ENCODE data around the gene VAV2.

VAV2 gene

DNA sequence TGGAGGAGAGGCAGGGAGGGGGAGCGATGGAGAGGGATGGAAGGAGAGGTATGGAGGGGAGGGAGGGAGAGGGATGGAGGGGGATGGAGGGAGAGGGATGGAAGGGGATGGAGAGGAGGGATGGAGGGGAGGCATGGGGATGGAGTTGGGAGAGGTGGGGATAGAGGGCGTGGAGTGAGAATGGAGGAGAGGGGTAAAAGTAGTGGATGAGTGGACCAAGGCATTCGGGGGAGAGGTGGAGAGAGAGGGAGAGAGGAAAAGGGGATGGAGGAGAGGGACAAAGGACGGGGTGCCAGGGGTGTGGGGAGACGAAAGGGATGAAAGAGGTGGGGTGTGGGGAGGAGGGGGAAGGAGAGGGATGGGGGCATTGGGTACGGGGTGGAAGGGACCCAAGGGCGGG lies 100.4 kb downstream of the VAV2 start:
- no peak for DNase-seq (ENCODE audit: low read depth in 2 of 2)

DNA sequence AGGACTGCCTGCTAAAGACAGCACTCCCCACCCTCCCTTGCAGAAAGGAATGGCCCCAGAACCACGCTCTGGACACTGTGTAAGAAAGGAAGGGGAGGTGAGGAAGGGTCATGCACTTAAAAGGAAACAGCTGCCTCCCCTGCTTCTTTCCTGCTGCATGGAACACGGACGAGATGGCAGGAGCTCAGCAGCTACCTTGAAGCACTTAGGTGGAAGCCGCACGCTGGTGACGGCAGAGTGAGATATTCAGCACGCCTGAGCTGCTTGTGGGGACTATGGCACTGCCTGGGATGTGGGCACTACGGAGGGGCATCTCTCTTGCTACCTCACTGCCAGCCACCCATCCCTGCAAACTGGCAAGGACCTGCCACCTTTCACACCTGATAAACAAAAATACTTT lies 101.5 kb downstream of the VAV2 start:
- DNase-seq (ENCODE audit: low read depth in 2 of 2): no peak

DNA sequence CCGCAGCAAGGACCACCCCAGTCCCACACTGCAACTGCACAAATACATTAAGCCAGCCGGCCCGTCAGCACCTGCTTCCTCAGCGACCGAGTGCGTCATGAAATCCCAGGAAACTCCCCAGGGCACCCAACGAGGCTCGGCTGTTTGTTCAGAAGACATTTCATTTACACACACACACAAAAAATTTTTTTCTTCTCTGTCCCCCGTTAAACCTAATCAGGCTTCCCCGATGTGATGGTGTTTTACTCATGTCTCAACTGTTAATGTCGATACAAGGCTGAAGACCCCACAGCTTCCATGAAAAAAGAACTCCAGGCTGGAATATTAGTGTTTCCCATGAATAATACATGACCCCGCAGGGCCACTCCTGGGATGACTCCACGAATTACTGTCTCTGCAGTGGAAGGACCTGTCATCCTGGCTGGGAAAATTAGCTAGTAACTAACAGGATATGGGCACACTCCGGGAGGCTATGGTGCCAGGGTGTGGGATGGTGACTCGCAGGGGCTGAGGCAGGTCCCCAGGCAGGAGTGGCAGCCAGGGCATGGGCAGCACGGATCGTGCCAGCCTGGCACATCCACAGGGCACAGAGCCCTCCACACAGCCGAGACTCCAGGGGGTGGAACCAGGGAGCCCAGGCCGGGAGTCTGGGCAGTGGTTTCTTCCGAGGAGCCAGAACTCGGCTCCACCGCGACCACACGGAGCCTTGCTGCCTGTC lies 102.4 kb downstream of the VAV2 start:
- no peak for DNase-seq (ENCODE audit: low read depth in 2 of 2)

DNA sequence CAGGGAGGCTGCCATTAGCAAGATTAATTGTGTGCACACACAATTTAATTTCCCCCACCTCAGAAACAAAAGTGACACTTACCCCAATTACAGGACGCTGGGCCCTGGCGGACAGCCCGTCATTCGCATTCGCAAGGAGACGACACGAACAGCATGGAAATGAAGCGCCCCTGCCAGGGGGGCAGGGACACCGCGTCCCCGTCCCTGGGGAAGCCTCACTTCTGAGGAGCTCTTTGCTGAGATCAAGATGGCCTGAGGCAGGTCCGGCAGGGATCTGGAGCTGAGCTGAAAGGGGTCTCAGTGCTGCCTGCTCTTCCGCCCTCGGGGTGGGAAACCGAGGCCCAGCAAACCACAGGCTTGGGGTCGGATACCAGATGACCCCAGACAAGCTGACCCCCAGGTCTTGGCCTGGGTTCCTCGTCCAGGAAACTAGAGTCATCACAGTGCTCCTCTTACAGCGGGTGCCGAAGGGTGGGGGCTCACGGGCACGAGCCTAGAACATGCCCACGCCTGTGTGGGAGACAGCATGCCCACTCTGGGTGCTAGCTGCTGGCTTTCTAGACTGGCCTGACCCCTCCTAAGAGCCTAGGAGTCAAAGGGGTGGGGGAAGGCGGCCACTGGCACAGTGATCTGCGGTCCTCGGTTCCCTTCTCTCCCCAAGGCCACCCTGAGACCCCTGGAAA lies 103.2 kb downstream of the VAV2 start:
- no peak for DNase-seq (ENCODE audit: low read depth in 2 of 2)

DNA sequence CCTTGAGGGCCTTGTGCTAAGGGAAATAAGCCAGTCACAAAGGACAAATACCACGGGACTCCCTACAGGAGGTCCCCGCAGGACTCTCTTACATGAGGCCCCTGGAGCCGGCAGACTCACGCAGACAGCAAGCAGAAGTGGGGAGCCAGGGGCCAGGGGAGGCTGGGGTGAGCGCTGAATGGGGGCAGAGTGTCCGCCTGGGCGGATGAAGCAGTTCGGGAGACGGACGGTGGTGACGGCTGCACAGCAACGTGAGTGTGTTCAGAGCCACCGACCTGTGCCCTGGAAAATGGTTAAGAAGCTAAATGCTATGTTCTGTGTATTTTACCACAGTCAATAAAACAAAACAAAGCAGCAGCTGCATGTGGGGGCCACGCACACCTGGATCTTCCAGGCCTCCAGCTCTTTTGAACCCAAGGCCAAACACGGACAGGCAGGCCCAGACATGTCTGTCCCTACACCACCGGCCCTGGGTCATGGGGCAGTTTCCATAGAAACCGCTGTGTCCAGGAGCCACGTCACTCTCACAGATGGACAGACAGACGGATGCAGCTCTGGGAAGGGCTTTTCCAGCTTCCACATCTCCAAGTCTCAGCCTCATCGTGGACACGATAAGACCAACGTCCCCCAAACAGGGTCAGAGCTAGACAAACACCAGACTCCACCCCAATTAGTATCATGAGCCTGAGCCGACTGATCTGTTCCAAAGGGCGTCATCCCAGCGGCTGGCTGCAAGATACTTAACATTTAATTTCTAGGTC lies 103.9 kb downstream of the VAV2 start:
- DNase-seq (ENCODE audit: low read depth in 2 of 2): no peak

DNA sequence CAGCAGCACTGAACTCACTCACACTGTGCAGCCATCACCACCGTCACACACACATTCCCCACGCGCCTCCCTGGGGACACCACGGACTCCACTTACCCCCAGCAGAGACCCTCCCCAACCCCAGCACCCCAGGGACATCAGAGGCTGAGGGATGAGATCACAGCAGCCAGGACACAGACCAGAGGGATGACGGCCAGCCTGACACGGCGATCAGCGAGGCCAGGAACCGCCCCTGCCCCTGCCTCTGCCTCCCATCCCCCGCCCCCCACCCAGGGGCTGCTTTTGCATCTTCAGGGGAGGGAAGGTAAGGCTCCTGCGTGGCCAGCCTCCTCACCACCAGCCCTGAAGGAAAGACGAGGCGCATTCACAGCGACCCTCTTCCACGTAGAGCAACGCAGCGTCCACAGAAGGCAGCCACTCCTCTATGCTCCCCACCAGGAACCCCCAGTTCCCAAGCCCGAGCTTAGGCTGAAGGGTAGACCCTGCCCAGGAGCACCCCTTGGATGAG lies 104.5 kb downstream of the VAV2 start:
- no peak for DNase-seq (ENCODE audit: low read depth in 2 of 2)

DNA sequence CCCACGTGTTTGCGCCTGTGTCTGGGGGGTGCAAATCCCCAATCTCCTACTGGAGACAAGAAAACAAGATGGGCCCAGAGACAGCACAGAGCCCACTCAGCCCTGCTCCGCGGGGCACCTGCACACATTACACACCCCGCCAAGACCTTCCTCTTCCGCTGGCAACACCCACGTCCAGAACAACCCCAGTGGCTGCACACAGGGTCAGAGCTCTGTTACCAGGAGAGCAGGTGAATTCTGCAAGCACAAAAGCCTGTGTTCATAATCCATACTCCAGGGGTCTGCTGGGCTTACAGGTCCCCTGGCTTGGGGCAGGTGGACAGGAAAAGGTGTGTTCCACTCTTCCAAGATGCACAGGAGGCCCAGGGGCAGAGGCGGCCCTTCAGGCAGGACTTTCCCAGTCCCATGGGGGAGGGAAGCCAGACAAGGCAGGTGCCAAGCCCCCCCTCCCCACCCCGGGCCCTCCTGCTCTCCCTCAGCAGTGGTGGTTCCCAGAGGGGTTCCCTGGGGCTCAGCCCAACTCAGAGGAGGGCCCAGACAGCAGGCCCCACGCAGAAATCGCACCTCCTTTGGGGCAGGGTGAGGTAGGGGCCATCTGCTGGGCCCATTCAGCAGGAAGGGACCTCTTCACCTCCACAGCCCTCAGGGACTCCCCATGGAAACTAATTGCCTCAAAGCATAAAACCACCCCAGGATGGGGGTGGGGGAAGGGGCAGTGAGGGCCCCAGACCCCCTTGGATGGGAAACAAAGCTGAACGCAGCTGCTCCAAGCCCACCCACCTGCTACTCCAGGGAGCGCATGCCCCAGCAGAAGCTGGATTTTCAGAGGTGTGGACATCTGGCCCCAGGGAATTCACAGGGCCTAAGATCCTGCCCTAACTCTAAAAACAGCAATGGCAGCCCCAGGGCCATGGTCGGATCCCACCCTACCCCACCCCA lies 105.3 kb downstream of the VAV2 start:
- no peak for DNase-seq (ENCODE audit: low read depth in 2 of 2)

DNA sequence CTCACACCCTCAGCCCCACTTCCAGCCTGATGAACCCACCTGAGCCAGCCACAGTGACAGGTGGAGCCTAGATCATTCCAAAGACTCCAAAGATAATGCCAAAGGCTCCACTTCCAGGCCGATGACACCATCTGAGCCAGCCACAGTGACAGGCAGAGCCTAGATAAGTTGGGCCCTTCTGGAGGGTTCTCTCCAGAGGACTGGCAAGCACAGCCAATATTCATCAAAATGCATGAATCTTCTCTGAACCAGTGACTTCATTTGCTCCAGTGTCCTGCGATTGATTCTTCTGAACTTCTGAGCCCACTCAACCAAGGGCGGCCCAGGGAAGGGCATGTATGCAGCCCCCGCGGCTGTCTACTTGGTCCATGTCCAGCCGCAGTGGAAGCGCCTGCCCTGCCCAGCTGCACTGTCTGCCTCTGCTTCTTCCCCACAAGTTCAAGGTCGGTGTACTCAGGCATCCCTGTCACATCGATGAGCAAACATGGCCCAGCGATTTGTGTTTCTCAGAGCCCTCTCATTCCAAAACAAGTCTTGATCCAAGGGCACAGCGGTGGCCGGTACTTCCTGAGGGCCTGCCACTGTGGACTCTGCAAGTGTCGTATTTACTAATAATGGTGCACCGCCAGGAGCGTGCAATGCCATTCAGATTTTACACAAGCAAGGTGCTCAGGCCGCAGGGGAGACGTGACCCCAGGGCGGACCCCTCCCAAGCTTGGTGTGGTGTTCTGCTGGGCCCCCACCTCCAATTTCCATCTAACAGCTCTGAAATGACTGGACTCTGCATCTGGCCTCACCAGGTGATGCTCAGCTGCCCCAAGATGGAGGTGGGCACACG lies 107.0 kb downstream of the VAV2 start:
- no peak for DNase-seq (ENCODE audit: low read depth in 2 of 2)

DNA sequence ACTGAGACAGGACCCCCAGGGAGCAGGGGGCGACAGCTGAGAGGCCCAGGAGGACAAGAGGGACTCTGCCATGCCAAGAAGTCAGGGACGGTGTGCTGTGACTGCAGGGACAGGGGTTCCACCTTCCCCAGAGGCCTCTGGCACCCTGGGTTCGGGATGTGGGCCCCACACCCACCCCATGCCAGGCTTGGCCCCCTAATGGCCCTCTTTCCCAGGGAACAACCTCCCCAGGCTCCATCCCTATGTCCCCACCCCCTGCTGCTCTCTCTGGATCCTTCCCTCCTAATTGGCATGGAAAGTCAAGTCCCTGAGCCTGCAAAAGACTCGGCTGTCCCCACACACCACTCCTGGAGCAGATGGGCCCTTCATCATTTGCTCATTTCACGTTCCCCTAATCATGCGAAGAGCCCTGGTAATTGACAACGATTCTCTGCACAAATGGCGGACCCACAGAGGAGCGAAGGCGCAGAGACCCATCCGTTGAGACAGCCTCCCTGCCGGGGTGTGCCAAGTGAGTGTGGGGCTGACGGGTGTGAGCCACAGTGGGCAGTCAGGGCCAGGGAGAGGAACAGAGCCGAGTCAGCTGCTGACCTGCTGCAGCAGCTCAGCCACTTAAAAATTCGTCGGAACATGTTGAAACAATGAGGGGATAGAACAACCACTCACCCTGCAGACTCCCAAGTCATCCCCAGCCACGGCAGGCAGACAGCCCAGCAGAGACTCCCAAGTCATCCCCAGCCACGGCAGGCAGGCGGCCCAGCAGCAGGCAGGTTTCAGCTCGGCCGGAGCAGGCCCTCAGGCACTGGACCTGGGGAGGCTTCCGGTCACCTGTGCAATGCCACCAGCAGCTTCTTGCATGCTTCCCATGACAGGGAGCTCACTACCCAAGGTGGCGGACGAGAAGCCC lies 109.0 kb downstream of the VAV2 start:
- no peak for DNase-seq (ENCODE audit: low read depth in 2 of 2)

DNA sequence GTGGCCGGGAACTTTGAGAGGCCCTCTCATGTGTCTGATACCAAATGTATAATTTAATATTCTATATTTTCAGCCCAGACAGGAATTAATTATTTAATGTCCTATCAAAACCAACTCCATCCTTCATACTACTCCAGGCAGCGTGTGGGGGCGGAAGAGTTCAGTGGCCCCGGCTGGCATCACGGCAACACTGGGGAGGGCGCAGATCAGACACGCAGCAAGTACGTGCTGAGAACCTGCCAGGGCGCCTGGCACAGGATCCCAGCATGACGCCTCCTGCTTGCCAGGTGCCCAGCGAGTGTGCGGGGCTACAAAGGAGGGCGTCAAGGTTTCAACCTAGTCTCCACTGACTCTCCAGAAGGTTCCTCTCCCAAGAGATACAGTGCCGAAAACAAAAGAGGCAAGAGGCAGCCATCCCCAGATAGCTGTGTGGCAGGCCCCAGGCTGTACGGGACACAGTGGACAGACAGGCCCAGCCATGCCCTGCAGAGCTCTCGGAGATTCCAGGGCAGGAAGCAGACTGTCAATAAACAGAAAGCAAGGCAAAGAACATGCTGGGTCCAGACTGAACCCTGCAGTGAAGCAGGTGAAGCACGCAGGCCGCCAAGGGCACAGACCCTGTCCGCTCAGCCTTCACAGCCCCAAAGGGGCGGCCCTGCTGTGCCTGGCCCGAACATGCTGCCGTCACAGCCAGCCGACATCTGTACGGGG lies 110.3 kb downstream of the VAV2 start:
- no peak for DNase-seq (ENCODE audit: low read depth in 2 of 2)

DNA sequence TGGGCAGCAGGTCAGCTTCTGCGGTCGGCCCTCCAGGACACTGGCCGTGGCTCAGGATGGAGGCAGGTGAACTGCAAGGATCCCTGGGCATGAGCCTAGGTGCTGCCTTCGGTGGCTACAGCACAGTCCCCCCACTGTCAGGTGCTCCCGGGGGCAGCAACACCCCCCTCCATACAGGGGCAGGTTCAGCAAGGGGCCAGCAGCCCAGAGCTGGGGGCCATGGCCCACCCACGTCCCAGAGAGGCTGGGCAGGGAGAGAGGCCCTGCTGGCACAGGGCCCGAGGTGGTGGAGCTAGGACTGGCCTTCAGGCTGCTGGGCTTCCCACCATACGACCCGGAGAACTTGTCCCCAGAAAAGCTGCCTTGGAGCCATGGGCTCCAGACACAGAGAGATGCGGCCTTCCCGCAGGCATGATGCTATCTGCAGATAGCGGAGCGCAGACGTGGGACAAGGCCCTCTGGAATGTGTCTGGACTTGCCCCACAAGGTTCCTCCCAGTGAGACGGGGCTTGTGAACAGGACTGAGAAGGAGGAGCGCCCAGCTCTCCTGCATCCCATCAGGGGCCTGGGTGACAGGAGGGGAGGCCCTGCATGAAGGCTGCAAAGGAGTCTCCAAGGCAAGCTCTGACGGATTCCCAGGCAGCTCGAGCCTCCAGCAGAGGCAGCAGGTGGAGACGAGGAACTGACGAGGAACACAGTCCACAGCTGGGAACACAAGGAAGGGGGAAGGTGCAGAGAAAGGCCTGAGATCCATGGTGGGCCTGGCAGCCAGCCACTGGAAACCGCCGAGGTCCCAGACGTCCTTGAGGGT lies 111.1 kb downstream of the VAV2 start:
- DNase-seq (ENCODE audit: low read depth in 2 of 2): no peak

DNA sequence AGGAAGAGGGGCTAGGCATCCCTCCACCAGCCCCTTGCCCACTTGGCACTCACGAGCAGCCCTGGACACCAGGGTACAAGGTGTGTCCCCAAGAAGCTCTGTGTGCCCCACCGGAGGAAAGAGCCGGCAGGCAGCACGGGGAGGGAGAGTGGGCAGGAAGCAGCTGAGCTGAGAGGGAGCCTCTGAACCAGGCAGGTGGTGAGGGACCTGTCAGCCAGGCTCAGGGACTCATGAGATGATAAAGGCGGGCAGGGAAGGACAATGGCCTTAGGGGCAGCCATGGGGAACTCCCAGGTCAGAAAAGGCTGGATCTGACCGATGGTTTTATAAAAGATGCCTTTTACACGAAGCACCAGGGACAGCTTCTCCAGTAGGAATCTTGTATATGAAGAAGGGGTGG lies 112.0 kb downstream of the VAV2 start:
- DNase-seq (ENCODE audit: low read depth in 2 of 2): no peak

DNA sequence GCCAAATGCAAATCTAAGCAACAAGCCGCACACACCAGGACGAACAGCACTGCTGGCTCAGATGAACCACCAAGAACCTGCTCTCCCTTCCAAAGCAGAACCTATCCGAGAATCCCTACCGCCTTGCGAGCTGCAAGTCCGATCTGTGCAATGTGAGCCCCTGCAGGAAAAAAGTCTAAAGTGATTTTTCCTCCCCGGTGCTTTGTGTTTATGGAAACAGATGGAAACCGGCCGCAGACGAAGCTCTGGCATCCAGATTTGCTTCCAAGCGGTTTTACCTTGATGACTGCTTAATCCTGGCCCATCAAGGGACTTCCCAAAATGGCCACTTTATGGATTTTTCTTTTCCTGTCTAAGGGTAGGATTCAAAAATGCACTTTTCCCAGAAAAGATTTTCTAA lies 112.5 kb downstream of the VAV2 start:
- DNase-seq (ENCODE audit: low read depth in 2 of 2): no peak

DNA sequence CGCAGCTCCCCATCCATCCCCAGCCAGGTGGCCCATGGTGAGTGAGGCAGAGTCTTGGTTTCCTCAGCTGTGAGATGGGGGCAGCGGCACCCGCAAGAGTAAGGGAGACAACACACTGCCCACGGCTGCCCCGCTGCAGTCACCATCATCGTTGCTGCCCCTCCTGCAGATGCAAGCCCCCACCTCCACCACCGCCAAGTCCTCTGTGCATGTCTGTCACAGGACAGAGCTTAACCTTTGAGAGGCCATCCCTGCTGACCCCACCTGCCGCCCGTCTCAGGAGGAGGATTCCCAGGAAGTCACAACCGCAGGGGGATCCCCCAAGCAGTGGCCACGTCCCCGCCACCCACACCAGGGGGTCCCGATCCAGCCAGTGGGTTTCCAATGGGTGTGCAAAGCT lies 113.7 kb downstream of the VAV2 start:
- DNase-seq (ENCODE audit: low read depth in 2 of 2): no peak

DNA sequence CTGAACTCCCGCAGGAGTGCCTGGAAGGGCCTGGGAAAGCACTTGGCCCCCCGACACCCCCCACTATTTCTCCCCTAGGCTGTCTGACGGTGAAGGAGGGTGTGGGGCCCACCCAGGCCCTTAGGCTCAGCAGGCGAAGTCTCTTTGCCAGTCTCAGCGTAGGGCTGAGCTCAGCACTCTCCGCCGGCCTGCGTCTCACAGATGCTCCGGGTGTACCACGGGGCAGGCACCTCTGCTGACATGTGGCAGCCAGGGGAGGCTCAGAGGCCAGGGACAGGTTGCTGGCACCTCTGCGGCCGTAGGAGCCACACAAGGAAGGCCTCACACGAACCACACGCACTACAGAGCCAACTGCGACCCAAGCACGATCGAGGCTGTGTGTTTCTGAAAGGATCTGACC lies 114.2 kb downstream of the VAV2 start:
- DNase-seq (ENCODE audit: low read depth in 2 of 2): no peak

DNA sequence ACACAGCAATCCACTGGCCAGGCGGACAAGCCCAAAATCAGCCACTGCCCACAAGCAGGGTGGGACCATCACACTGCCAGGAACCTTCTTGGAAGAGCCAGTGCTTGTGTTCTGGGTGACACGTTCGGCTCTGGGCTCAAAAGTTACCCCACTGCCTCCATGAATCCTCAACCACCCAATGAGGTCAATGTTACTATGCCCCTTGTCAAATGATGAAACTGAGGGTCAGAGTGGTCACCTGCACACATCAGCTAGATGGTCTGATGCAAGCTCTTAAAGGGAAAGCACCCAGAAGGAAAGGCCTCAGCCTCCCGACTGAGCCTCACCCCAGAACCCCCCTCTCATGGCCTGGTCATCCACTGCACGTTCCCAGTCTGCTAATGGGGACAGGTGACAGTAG lies 114.8 kb downstream of the VAV2 start:
- no peak for DNase-seq (ENCODE audit: low read depth in 2 of 2)

DNA sequence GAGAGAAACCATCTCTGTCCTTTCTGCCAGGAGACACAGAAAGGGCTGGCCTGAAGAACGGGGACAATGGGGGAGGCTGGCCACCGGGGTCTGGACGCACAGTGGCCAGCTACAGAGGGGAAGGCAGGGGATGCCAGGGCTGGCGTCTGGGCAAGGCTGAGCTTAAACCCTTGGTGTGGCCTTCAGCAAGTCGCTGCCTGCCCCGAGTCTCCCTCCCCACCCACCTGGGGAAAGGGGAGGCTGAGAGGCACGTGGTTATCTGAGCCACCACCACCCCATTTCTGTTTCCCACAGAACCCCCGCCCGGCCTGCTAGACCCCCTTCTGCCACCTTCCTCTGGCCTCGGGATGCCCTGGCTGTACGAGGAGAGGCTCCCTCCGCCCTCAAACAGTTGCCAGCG lies 115.3 kb downstream of the VAV2 start:
- DNase-seq (ENCODE audit: low read depth in 2 of 2): no peak

DNA sequence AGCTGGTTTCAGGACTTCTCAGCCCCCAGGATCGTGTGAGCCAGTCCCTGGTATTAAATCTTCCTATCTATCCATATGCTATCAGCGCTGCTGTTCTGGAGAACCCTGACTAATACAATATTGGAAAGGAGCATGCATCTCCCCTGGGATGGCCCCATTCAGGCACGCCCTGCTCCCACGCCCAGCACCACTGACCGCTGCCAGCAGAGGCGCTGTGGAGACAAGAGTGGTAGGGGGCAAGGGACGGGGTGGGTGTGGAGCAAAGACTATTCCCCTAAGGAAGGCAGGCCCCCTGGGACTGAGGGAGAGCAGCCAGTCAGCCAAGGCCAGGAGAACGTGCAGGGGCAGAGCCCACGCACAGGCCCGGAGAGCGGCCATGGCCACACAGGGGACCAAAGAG lies 116.0 kb downstream of the VAV2 start:
- no peak for DNase-seq (ENCODE audit: low read depth in 2 of 2)

Data from stimulated activated CD8-positive, alpha-beta memory T cell treated with anti-CD3 and anti-CD28 coated beads, Interleukin-2, amount 100 ng/mL, for 48 hours (primary cell).